Nucleus accumbens (tissue), 56 donors: ENCODE results near the gene ATN1.
A peak's percentile ranks its signal among the peaks of the same experiment; 100 is the strongest.

Source experiments
- DNase-seq, 56 donors: peaks; one replicate each; lab custom pipeline; 2025; lab: John Stamatoyannopoulos, UW

The ATN1 gene

DNA sequence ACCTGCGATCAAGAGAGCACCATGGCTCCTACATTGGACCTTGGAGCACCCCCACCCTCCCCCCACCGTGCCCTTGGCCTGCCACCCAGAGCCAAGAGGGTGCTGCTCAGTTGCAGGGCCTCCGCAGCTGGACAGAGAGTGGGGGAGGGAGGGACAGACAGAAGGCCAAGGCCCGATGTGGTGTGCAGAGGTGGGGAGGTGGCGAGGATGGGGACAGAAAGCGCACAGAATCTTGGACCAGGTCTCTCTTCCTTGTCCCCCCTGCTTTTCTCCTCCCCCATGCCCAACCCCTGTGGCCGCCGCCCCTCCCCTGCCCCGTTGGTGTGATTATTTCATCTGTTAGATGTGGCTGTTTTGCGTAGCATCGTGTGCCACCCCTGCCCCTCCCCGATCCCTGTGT, 14.0 kb downstream of the ATN1 start:
- DNase-seq = no peak

DNA sequence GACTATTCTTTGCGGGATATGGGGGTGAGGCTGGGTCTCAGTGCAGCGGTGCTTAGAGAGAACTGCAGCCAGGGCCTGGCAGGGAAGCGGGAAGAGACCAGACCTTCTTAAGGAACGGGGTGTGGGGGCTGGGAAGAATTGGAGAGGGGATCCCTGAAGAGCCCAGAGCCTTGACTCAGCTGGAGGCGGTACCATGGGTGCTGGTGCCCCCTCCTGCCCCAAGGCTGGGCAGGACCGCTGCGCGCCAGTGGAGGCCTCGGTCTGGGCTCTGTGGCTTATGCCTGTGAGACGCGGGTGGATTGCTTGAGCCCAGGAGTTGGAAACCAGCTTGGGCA, 14.5 kb downstream of the ATN1 start:
- peak in 1 of 56 donors; percentile 34 for DNase-seq

DNA sequence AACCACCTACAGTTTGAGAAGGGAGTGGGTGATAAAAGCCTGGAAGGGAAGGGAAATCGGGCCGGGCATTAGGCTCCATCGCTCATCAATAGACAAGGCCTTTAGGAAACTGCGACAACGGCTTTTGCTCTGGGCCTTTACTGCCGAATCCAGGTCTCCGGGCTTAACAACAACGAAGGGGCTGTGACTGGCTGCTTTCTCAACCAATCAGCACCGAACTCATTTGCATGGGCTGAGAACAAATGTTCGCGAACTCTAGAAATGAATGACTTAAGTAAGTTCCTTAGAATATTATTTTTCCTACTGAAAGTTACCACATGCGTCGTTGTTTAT, 15.6 kb downstream of the ATN1 start:
- peak; percentile 26 to 97 (median 79) for DNase-seq

DNA sequence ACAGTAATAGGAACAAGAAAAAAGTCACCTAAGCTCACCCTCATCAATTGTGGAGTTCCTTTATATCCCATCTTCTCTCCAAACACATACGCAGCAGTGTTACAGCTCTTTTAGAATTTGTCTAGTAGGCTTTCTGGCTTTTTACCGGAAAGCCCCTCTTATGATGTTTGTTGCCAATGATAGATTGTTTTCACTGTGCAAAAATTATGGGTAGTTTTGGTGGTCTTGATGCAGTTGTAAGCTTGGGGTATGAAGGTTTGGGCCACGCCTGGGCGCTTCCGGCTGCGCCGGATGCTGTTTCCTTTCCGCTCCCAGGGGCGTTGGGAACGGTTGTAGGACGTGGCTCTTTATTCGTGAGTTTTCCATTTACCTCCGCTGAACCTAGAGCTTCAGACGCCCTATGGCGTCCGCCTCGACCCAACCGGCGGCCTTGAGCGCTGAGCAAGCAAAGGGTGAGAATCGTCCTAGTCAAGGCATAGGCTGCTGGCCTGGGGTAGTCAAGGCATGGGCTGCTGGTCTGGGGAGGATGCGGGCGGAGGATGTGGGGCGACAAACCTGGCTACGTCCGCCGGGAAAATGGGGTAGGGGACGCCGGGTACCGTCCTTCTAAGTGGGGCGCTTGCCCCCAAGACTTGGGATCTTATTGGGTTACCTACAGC, 16.1 kb downstream of the ATN1 start, which contains the start of the genes C12orf57 and RNU7-1:
TSS of gene C12orf57 (plus strand) at position 301 of the 659 bp plus-strand sequence. CDS start at position 401, 100 bp downstream.
TSS of gene RNU7-1 (plus strand) at position 95 of the 659 bp plus-strand sequence.
- DNase-seq = peak in 53 of 56 donors; percentile 20 to 86 (median 65)

DNA sequence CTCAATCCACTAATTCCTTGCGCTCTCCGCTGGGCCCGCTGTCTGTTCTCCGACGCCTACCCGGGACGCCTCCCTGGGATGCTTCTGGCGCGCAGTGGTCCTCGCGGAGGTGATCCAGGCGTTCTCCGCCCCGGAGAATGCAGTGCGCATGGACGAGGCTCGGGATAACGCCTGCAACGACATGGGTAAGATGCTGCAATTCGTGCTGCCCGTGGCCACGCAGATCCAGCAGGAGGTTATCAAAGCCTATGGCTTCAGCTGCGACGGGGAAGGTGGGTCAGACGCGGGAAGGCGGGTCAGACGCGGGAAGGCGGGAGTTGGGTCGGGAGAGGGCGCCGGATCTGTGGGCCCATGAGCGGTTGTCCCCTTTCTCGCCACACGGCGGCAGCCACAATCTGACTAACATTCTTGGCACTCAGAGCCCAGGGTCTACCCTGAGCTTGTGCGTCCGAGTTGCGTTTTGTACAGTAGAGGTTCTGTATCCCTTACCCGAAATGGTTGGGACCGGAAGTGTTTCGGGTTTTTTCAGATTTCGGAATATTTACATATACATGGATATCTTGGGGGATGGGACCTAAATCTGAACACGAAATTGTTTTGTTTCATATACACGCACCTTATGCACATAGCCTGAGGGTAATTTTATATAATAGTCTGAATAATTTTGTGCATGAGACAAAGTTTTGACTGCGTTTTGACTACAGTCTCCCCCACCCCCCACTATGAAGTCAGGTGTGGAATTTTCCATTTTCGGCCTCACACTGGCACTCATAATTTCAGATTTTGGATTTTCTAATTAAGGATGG, 16.8 kb downstream of the ATN1 start:
- DNase-seq = peak; percentile 27 to 95 (median 84)

DNA sequence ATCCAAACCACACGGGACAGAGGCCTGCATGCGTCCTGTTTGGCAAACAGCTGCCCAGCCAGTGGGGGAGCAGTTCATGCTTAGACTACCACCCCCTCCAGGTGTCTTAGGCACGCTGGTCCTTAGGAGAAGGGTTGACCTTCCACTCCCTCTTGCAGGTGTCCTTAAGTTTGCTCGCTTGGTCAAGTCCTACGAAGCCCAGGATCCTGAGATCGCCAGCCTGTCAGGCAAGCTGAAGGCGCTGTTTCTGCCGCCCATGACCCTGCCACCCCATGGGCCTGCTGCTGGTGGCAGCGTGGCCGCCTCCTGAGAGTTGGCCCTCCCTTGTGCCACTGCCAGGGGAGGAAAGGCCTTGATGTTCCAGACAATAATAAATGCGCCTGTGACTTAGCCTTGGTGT, 17.9 kb downstream of the ATN1 start:
- no peak for DNase-seq

DNA sequence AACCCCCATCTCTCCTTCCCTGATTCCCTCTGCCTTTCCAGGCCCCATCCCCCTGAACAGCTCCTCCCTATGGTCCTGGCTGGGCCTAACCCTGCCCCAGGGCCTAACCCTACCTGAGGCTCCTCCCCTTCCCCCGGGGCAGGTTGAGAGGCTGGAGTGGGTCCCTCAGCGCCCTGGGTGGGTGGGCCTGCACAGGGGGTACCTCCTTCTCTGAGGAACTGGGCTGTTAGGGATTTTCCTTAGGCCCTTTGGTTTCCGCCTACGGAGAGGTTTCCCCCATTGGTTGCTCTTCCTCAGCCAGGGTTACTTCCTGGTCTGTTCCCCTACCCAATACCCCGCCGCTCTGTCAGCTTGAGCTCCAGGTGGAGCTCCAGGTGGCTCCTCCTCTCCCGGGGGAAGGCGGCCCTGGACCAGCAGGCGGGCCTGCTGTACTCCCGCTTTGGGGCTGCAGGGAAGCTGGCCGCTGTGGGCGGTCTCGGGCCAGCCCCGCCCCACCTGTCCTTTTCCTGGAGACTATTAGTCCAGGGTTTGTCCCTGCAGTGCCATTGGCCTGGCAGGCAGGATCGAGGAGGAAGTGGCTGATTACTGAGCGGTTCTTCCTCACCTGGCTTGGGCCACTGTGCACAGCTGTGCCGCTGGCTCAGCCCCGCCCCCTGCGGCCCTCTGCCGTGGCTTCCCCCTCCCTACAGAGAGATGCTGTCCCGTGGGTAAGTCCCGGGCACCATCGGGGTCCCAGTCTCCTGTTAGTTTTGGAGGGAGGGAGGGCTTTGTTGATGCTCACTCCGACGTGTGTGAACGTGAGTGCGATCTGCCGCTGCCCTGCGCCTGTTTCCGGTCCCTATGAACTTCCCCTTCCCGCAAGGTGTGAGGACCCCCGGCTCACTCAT, 18.5 kb downstream of the ATN1 start:
- no peak for DNase-seq

DNA sequence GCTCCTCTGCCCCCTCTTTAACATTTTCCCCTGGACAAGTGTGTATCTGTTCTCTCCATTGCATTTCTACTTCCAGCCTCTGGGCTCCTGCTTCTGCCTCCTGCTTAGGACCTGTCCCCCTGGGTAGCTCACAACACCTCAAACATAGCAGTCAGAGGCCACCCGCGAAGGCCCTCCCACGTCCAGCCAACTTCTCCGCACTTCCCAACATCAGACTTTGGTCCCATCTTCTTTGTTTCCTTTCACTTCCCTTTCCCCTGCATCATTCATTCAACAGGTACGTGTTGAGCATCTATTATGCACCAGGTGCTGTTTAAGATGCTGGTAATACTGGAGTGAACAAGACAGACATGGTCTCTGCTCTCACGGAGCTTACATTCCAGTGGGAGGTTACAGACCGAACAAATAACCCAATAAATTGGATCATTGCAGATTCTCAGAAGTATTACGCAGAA, 19.2 kb downstream of the ATN1 start:
- DNase-seq = no peak

DNA sequence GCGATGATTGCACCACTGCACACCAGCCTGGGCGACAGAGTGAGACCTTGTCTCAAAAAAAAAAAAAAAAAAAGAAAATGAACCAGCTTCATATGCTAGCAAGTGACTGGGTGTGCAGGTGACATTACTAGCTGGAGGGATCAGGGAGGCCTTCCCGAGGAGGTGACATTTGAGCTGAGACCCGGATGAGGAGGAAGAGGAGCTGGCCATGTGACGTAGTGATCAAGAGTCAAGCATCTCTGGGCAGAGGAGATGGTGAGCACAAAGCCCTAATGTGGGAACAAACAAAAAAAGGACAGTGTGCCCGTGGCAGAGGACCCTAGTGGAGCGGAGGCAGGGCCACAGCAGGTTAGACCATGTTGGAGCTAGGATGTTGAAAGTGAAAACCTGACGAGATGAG, 19.9 kb downstream of the ATN1 start:
- no peak for DNase-seq

DNA sequence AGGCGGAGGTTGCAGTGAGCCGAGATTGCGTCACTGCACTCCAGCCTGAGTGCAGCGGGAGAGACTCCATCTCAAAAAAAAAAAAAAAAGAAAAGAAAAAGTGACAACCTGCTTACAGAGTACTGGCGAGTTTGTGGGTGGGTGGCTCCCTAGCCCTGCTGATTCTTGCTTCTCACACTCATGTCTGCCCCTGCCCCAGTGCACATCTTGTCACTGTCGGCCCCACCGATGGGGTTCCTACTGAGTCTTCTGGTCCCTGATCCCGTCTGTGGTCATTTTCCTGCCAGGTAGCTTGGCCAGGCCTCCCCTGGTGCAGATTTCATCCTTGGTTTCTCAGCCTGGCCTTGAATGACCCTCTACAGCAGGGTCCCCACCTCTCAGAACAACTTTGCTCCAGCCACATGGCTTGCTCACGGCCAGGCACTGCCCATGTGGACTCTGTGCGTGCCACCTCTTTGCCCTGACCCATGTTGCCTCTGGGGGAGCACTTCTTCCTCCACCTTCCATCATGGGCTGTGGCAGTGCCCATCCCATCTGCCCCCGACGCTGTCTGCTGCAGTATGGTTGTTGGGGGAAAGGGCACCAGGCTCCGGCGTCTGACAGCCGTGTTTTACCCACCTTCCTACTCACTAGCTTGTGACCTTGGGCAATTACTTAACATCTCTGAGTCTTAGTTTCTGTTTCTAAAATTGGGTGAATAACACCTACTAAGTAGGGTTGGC, 21.3 kb downstream of the ATN1 start:
- DNase-seq = no peak

DNA sequence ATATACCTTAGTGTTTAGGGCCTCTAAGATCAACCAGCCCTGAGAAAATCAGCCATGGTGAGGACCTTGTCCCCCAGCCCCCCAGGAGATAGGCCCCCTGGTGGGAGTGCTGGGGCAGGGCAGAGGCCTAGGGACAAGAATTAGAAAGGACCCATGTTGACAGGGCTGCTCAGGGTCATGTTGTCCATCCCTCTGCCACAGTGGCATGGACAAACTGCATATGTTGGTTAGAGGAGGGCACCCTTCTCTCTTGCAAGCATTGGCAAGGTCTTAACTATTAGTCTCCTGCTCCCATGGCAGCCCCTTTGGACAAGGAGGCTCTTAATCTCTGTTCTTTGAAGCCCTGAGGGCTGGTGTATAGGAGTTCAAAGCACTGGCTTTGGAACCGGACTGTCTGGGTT, 22.6 kb downstream of the ATN1 start:
- DNase-seq = no peak

DNA sequence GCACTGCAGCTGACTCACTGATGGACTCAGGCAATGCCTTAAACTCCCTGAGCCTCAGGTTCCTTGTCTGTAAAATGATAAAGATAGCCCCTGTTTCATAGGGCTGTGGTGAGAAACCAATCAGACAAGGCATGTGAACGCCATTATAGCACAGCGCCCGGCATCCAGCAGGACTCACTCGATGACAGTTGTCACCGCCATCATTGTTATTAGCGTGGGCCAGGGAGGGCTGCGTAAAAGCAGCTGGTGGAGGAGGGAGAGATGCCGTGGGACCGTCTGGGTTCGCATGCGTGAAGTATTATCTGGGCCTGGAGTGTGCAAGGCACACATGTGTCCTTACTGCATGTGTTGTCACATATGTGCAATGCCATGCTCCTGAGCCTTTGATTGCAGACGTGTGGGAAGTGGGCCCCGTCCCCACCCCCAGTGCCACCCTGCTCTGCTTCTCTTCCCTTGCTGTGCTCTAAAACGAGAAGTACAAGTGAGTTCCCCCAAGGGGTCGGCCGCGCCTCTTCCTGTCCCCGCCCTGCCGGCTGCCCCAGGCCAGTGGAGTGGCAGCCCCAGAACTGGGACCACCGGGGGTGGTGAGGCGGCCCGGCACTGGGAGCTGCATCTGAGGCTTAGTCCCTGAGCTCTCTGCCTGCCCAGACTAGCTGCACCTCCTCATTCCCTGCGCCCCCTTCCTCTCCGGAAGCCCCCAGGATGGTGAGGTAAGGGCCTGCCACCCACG, 23.2 kb downstream of the ATN1 start, which contains the start of gene PTPN6:
TSS of gene PTPN6 (plus strand) at position 546 of the 730 bp plus-strand sequence. CDS start at position 703, 157 bp downstream.
- DNase-seq = peak in 9 of 56 donors; percentile 14 to 43 (median 25)

DNA sequence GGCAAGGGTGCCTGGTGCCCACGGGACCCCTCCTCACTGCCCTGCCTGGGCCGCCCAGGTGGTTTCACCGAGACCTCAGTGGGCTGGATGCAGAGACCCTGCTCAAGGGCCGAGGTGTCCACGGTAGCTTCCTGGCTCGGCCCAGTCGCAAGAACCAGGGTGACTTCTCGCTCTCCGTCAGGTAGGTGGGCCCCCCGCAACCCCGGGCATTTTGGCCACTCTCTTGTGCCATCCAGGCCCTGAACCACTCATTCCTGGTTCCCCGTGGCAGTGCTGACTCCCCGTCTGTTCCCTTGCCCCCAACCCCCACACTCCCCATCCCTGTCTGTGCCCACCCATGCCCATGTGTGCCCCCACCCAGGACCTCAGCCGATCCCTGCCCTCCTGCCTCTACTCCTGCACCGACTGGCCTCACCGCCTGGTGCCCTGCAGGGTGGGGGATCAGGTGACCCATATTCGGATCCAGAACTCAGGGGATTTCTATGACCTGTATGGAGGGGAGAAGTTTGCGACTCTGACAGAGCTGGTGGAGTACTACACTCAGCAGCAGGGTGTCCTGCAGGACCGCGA, 23.9 kb downstream of the ATN1 start:
- no peak for DNase-seq

DNA sequence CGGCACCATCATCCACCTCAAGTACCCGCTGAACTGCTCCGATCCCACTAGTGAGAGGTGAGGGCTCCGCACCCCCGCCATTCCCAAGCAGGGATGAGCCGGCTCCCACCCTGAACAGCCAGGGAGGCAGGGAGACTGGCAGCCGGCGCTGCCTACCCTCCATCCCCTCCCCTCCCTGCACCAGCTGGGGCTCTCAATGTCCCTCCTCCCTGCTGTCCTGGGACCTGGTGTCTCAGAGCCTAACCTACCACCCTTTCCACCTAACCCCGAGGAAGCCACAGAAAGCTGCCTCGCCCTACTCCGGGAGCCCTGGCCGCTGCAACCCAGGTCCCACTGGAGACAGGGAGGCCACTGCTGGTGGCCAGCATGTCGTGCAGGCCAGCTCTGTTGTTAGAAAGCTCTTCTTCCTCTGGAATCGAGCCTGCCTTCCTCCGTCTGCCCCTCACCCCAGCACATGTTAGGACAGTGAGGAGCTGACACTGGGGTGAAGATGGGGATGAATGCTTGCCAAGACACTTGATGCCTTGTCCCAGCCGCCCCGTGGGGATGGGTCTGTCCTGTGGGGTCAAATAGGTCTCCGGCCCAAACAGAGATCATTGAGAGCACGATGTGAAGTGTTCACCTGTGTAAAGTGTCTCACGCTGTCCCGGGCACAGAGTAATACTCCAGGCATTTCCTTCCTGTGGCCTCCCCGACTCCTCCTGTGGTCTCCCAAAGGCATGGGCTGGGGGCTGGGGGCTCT, 24.5 kb downstream of the ATN1 start:
- DNase-seq = no peak

DNA sequence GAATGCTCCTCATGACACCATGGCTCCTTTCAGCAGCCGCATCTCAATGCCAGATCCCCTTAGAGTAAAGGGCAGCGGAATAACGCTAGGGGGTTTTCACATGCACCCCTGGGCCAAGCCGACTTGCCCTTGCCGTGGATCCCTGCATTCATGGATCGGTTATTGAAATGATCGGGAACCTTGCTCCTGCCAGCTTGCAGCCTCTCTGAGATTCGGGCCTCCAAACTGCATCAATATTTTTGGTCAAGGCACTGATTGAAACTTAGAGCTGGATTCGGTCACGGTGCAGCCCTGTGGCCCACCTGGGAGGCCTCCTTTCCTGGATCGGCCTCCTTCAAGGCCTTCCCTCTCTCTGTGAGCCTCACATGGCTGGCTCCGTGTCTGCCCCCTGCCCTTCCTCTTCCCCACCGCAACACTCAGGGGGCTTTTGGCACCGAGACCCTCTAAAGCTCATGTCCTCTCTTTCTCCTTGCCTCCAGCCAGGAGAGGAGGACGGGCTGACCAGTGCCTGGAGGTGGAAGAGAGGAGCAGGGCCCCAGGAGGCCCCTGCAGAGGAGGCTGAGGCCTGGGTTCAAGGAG, 25.2 kb downstream of the ATN1 start:
- no peak for DNase-seq

DNA sequence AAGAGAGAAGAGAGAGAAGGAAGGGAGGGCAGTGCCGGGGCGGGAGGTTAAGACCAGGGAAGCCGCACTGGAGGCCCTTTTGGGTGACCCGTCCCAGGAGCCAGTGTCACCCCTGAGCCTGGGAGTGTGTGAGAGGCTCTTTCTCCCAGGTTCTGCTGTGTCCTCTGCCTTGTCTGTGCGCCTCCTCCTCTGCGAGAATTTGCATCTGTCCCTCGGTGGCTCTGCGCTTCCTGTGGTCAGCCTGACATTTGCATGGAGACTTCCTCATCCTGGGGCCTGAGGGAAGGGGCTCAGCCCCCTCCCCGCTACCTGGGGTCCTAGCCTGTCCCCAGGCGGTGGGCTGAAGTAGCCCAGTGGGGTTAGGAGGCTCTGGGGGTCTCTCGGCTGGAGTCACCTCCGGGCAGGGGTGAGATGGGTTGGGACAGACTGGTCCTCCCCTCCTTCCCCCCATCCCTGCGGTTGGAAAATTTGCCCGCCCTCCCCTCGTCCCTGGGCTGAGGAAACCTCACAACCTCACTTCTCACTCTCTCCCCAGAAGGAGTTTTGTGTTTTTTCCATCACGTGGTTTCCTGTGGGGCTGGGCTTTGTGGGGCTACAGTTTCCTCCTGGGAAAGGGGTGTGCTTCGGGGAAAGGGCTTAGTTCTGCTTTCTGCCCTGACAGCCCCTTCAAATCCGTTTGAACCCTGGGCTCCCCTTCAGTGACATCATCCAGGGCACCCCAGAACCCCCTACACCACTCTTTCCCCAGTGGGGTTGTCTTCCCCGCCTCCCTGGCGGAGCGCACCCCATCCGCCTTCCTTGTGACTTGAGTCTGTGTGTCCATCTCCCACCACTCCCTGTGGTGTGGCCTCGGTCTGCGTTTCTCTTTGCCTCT, 25.9 kb downstream of the ATN1 start:
- peak in 14 of 56 donors; percentile 12 to 61 (median 38) for DNase-seq
